Effector memory CD8-positive, alpha-beta T cell (primary cell): ENCODE results near the gene GRIA4.

ENCODE experiments used
- ATAC-seq: fragments of 150-1000 bp; cut with Tn5 transposase; replicated peaks from 2 replicates; pipeline ENCODE4 v1.10.0; 2021; ENCODE audit warnings: mild to moderate bottlenecking, moderate library complexity
- DNase-seq, 3 experiments: peaks; one replicate each; pipeline ENCODE4 v3.0.0; 2021
- H3K27ac Mint-ChIP-seq, 2 donors: one replicate each; pipeline ENCODE4 v1.8.0; 2022; ENCODE audit warnings: mild to moderate bottlenecking in 2 of 2, mixed read lengths in 2 of 2, moderate library complexity in 2 of 2
- H3K27me3 Mint-ChIP-seq, 2 donors: one replicate each; pipeline ENCODE4 v1.8.0; 2022; ENCODE audit warnings: mixed read lengths in 2 of 2
- H3K36me3 Mint-ChIP-seq: one replicate; pipeline ENCODE4 v1.8.0; 2022; ENCODE audit warnings: mild to moderate bottlenecking, moderate library complexity, mixed read lengths; ENCODE audit not compliant: insufficient read depth
- H3K4me1 Mint-ChIP-seq, 2 donors: one replicate each; pipeline ENCODE4 v1.8.0; 2022; ENCODE audit warnings: low read depth in 2 of 2, mixed read lengths in 2 of 2
- H3K4me3 Mint-ChIP-seq, 2 donors: one replicate each; pipeline ENCODE4 v1.8.0; 2022; ENCODE audit warnings: mild to moderate bottlenecking in 2 of 2, mixed read lengths in 2 of 2, moderate library complexity in 2 of 2
- H3K9me3 Mint-ChIP-seq, 2 donors: one replicate each; pipeline ENCODE4 v1.8.0; 2022; ENCODE audit warnings: mixed read lengths in 2 of 2

Gene GRIA4

DNA sequence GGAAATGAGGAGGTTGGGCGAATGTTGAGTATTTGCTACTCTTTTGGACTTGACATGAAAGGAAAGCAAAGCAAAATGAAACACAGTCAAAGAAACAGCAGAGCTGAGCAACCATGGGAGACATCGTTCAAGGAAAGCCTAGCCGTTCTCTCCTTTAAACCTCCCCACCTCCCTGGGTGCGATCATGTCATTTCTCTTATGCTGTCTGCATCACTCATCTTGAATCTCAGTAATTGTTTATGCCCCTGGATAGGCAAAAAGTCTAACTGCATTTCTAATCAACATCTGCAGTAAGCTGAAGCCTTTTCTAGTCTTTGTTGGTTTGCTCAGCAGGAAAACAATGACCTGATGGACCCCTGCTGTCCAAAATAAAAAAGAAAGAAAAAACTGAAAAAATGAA is 305.1 kb downstream of the GRIA4 start:
- no peaks in the 10 kb centered on the region for H3K27me3 Mint-ChIP-seq
- H3K9me3 Mint-ChIP-seq = no peaks in the 10 kb centered on the region
- no peak overlapping the region for H3K27ac Mint-ChIP-seq

GRCh38 chr11:105918039-105918438 is 308.2 kb downstream of the GRIA4 start:
- H3K4me1 Mint-ChIP-seq = no peaks in the 10 kb centered on the region
- DNase-seq (no peak), ATAC-seq (no peak)
- H3K27ac Mint-ChIP-seq = no peak overlapping the region
- H3K4me3 Mint-ChIP-seq = no peak overlapping the region
- no peaks in the 10 kb centered on the region for H3K9me3 Mint-ChIP-seq
- no peaks in the 10 kb centered on the region for H3K36me3 Mint-ChIP-seq
- H3K27me3 Mint-ChIP-seq = no peaks in the 10 kb centered on the region

More for the DNA sequence above, 305.1 kb downstream of the GRIA4 start:
- ATAC-seq = no peak
- Mint-ChIP-seq H3K4me3 (no peak overlapping the region), H3K36me3 (no peaks in the 10 kb centered on the region), H3K4me1 (no peaks in the 10 kb centered on the region)
- DNase-seq = no peak

GRCh38 chr11:105918600-105918999 is 308.7 kb downstream of the GRIA4 start:
- no peaks in the 10 kb centered on the region for H3K4me1 Mint-ChIP-seq
- ATAC-seq (no peak), DNase-seq (no peak)
- H3K27ac Mint-ChIP-seq = no peak overlapping the region
- no peaks in the 10 kb centered on the region for H3K36me3 Mint-ChIP-seq
- H3K27me3 Mint-ChIP-seq = no peaks in the 10 kb centered on the region
- no peak overlapping the region for H3K4me3 Mint-ChIP-seq
- H3K9me3 Mint-ChIP-seq = no peaks in the 10 kb centered on the region

DNA sequence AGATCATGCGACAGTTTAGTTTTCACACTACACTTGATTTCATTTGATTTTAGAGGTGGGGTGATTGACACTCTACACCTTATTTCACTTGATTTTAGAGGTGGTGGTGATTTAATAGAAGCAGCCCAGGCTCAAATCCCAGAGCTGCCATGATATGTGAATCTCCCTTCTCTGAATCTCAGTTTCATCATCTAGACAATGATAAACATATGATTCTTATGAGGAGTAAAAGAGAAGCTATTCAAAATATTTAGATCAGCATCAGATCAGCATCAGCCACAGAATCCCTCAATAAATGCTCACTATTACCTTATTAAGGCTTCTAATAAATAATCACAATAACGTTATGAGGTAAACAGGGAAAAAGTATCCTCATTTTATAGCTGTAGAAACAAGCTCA is 313.4 kb downstream of the GRIA4 start:
- no peaks in the 10 kb centered on the region for H3K27me3 Mint-ChIP-seq
- no peak overlapping the region for H3K4me3 Mint-ChIP-seq
- ATAC-seq (no peak), DNase-seq (no peak)
- no peaks in the 10 kb centered on the region for H3K9me3 Mint-ChIP-seq
- H3K4me1 Mint-ChIP-seq = no peaks in the 10 kb centered on the region
- no peaks in the 10 kb centered on the region for H3K36me3 Mint-ChIP-seq
- H3K27ac Mint-ChIP-seq = no peak overlapping the region

- H3K4me1 Mint-ChIP-seq = no peaks in the 10 kb centered on the region
- H3K27ac Mint-ChIP-seq = no peak overlapping the region
- no peaks in the 10 kb centered on the region for H3K9me3 Mint-ChIP-seq
- H3K36me3 Mint-ChIP-seq = no peaks in the 10 kb centered on the region
- no peak for ATAC-seq
- no peak for DNase-seq
- H3K27me3 Mint-ChIP-seq = no peaks in the 10 kb centered on the region
- no peak overlapping the region for H3K4me3 Mint-ChIP-seq
These were observed 313.9 kb downstream of the GRIA4 start for GRCh38 chr11:105923807-105924206.

GRCh38 chr11:105929084-105929955 is 319.4 kb downstream of the GRIA4 start:
- DNase-seq (no peak), ATAC-seq (no peak)
- Mint-ChIP-seq H3K4me1 (no peaks in the 10 kb centered on the region), H3K4me3 (no peak overlapping the region), H3K27me3 (no peaks in the 10 kb centered on the region), H3K36me3 (no peaks in the 10 kb centered on the region), H3K27ac (no peak overlapping the region), H3K9me3 (no peaks in the 10 kb centered on the region)

DNA sequence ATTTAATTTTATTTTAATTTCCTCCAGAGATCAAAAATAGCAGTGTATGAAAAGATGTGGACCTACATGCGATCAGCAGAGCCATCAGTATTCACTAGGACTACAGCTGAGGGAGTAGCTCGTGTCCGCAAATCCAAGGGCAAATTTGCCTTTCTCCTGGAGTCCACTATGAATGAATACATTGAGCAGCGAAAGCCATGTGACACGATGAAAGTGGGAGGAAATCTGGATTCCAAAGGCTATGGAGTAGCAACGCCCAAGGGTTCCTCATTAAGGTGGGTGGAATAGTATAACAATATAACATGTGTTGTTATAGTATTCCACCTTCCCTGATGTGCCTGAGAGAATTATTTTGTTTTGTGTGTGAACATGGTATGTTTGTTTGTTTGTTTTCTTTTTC is 323.8 kb downstream of the GRIA4 start:
- no peak for ATAC-seq
- no peaks in the 10 kb centered on the region for H3K4me1 Mint-ChIP-seq
- no peak overlapping the region for H3K27ac Mint-ChIP-seq
- H3K36me3 Mint-ChIP-seq = no peaks in the 10 kb centered on the region
- H3K27me3 Mint-ChIP-seq = no peaks in the 10 kb centered on the region
- DNase-seq = no peak
- H3K9me3 Mint-ChIP-seq = no peaks in the 10 kb centered on the region
- no peak overlapping the region for H3K4me3 Mint-ChIP-seq

DNA sequence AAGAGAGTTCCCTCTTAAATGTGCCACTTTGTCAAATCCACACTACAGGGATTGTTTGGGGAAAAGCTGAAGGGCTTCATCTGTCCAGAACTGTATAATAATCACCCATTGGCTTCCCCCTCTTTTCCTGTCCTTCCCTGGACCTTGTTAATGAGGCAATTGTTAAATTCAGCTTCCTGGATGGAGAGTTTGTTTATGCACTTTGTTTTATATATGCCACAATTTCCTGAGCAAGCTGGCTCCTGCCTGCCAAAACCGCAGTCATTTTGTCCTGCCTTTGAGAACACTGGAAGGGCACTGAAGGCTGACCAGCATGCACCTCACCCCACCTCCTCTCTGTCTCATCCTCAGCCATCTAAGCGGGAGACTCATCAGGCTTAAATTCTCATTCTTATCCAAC is 325.9 kb downstream of the GRIA4 start:
- peak overlapping the region in 1 of 2 donors; percentile 35 for H3K27ac Mint-ChIP-seq
- no peaks in the 10 kb centered on the region for H3K4me1 Mint-ChIP-seq
- ATAC-seq (no peak), DNase-seq (no peak)
- no peak overlapping the region for H3K4me3 Mint-ChIP-seq
- H3K36me3 Mint-ChIP-seq = no peaks in the 10 kb centered on the region
- H3K9me3 Mint-ChIP-seq = no peaks in the 10 kb centered on the region
- peaks cover 0 to 9% of the 10 kb centered on the region in 2 donors for H3K27me3 Mint-ChIP-seq

GRCh38 chr11:105937331-105937730 is 327.5 kb downstream of the GRIA4 start:
- no peaks in the 10 kb centered on the region for H3K36me3 Mint-ChIP-seq
- no peak for ATAC-seq
- H3K9me3 Mint-ChIP-seq = no peaks in the 10 kb centered on the region
- no peak overlapping the region for H3K4me3 Mint-ChIP-seq
- H3K27ac Mint-ChIP-seq = no peak overlapping the region
- DNase-seq = no peak
- no peaks in the 10 kb centered on the region for H3K4me1 Mint-ChIP-seq
- H3K27me3 Mint-ChIP-seq = peaks cover 0 to 9% of the 10 kb centered on the region in 2 donors

- ATAC-seq = no peak
- Mint-ChIP-seq H3K36me3 (no peaks in the 10 kb centered on the region), H3K4me1 (no peaks in the 10 kb centered on the region), H3K27me3 (peaks cover 0 to 9% of the 10 kb centered on the region in 2 donors), H3K9me3 (no peaks in the 10 kb centered on the region), H3K27ac (no peak overlapping the region), H3K4me3 (no peak overlapping the region)
- no peak for DNase-seq
These were observed 327.9 kb downstream of the GRIA4 start for GRCh38 chr11:105937738-105938137.

DNA sequence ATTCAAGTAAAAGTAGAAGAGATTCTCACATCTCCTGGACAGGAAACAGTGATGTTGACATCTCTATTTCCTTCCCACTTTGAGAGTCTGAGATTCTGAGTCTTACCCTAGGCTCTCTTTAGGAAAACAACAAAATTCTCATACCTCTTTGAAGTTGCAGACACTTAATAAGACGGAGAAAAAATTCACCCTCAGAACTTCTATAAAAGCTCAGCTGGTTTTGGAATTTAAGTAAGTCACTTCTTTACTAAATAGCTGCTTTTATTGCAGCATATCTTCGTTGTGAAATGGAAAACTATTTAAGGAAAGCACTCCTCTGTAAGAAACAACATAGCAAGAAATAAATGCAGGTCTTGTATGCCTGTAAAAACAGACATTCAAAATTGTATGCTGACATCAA is 333.0 kb downstream of the GRIA4 start:
- DNase-seq (no peak), ATAC-seq (no peak)
- H3K4me1 Mint-ChIP-seq = no peaks in the 10 kb centered on the region
- peaks cover 0 to 9% of the 10 kb centered on the region in 2 donors for H3K27me3 Mint-ChIP-seq
- no peaks in the 10 kb centered on the region for H3K9me3 Mint-ChIP-seq
- no peak overlapping the region for H3K27ac Mint-ChIP-seq
- no peak overlapping the region for H3K4me3 Mint-ChIP-seq
- H3K36me3 Mint-ChIP-seq = no peaks in the 10 kb centered on the region

DNA sequence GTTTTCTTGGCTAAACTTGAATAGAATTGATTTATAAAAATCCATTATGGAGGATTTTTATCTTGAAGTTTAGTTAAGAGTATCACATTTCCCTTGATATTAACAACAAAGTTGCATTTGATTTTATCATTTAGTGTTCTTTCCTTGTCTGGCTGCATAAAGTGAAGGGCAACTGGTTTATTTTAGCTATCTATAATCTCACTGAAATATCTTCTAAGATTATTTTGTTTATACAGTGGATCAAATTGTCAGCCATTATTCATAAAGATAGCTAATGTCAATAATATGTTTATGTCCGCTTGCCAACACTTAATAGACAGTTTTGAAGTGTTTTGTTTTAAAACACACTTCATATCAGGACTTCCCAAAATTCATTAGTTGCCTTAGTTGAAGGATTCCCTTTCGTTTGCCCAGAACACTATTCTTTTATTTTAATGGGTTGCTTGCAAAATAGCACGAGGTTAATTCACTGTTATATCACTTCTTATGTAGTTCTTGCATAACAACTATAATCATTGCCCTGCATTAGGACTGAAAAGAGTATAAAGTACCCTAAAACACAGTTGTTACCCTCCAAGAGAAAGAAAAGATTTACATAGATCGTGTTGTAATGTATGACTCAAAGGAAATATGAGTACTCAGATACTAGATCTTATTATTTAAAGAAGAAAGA is 339.2 kb downstream of the GRIA4 start:
- Mint-ChIP-seq H3K4me3 (no peak overlapping the region), H3K4me1 (no peaks in the 10 kb centered on the region), H3K36me3 (no peaks in the 10 kb centered on the region), H3K9me3 (no peaks in the 10 kb centered on the region), H3K27ac (no peak overlapping the region), H3K27me3 (no peaks in the 10 kb centered on the region)
- ATAC-seq (no peak), DNase-seq (no peak)

DNA sequence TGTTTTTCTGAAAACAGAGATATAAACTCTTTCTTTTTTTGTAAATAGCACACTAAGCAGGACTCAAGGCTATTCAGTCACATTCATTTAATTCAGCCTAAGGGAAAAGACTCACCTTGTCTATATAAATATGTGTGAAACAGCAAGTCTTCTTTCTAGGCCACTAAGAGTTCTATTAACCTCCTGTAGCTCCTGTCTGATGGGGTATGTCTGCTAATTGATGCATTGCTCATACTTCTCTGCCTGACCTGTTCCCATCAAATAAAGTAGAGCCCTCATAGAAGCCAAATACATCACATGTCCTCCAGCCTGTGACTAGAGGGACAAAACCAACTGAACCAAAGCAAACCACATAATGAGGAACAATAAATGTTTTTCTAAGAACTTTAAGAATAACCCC is 344.0 kb downstream of the GRIA4 start:
- no peaks in the 10 kb centered on the region for H3K4me1 Mint-ChIP-seq
- DNase-seq = no peak
- H3K27ac Mint-ChIP-seq = no peak overlapping the region
- H3K27me3 Mint-ChIP-seq = peaks cover 0 to 3% of the 10 kb centered on the region in 2 donors
- no peak for ATAC-seq
- H3K4me3 Mint-ChIP-seq = no peak overlapping the region
- no peaks in the 10 kb centered on the region for H3K36me3 Mint-ChIP-seq
- peaks cover 4 to 5% of the 10 kb centered on the region in 2 donors for H3K9me3 Mint-ChIP-seq
